Lower leg skin (tissue), 4 donors: ENCODE measurements around the gene ZNF543. TPM values are rescaled to one million over a fixed set of nuclear protein-coding genes. Genes with fewer than 3 reads are reported as not detected.

Source experiments
- DNase-seq, 2 donors: peaks; one replicate each; pipeline ENCODE4 v3.0.0-alpha.2; 2019; ENCODE audit warnings: low spot score in 2 of 2
- H3K4me3 ChIP-seq: fragments of 200-600 bp; sonication (generic); 2 replicates; pipeline ENCODE4 v1.5.1; 2017; ENCODE audit warnings: mild to moderate bottlenecking, low read depth; ENCODE audit not compliant: poor library complexity, severe bottlenecking
- POLR2A ChIP-seq, 2 donors: fragments of 450-650 bp; IDR thresholded peaks; one replicate each; pipeline ENCODE4 v1.6.1; 2016 to 2017; ENCODE audit warnings: antibody characterized with exemption in 2 of 2, mild to moderate bottlenecking in 1 of 2, moderate library complexity in 1 of 2
- WGBS, 2 donors: methylation state at CpG; one replicate each; pipeline ENCODE4 v1.1.5; 2018; 5-methylcytosine and 5-hydroxymethylcytosine counted together
- intact Hi-C: fragments of 100-400 bp; cut with DNase I; formaldehyde crosslinking; loops from one replicate; pipeline ENCODE4 v1.15.0; 2023; ENCODE audit warnings: low total_unique reads
- total RNA-seq, 4 donors: library from RNA; depleted of rRNA; stranded (reverse); fragments of >200 nt; gene quantifications; one replicate each; pipeline ENCODE4 v1.1.0, GENCODE V29; 2016
- TF ChIP-seq, protein P1 (sequence below), 3 donors: fragments of 450-650 bp; IDR thresholded peaks; one replicate each; pipeline ENCODE4 v1.5.1; 2016; ENCODE audit warnings: antibody characterized with exemption in 3 of 3, mild to moderate bottlenecking in 3 of 3, moderate library complexity in 2 of 3

ZNF543 gene
- total RNA-seq, 4 donors from 2014 or later: 11.4 to 15.7 (median 12.4) TPM

DNA sequence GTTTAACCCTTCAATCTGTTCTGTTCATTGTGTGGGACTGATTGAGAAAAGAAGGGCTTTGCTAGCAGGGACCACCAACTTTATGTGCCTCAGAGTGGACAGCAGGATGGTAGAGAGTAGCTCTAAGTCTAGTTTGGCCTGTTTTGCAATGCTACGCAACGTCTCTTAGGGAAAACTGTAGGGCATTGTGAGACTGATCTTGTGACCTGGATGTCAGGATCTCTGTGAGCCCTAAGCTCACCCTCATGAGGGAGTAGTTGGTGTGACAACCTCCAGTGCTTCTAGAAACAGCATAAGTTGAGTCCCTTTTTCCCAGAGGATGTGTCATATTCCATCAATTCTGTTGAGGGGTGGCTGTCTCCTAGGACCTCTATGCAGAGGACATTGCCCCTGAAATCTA is 9.5 kb upstream of the ZNF543 start:
- intact Hi-C loops: no loop called here
- TF ChIP-seq POLR2A (IDR thresholded peaks at IDR 0.05): no peak
- TF ChIP-seq, protein P1, sequence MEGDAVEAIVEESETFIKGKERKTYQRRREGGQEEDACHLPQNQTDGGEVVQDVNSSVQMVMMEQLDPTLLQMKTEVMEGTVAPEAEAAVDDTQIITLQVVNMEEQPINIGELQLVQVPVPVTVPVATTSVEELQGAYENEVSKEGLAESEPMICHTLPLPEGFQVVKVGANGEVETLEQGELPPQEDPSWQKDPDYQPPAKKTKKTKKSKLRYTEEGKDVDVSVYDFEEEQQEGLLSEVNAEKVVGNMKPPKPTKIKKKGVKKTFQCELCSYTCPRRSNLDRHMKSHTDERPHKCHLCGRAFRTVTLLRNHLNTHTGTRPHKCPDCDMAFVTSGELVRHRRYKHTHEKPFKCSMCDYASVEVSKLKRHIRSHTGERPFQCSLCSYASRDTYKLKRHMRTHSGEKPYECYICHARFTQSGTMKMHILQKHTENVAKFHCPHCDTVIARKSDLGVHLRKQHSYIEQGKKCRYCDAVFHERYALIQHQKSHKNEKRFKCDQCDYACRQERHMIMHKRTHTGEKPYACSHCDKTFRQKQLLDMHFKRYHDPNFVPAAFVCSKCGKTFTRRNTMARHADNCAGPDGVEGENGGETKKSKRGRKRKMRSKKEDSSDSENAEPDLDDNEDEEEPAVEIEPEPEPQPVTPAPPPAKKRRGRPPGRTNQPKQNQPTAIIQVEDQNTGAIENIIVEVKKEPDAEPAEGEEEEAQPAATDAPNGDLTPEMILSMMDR (IDR thresholded peaks at IDR 0.05): no peak
- no peak overlapping the region for H3K4me3 ChIP-seq
- WGBS, 2 donors: 74 to 75% methylated on average over 2 of the region's 2 CpGs
- DNase-seq: no peak

DNA sequence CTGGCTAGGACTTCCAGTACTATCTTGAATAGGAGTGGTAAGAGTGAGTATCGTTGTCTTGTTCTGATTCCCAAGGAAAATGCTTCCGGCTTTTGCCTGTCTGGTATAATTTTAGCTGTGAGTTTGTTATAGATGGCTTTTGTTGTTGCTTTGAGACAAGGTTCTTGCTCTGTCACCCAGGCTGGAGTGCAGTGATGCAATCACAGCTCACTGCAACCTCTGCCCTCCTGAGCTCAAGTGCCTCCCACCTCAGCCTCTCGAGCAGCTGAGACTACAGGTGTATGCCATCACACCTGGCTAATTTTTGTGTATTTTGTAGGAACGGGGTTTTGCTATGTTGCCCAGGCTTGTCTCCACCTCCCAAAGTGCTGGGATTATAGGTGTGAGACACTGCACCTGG is 6.1 kb upstream of the ZNF543 start:
- no peak for TF ChIP-seq POLR2A (IDR thresholded peaks at IDR 0.05)
- TF ChIP-seq, protein P1 (IDR thresholded peaks at IDR 0.05): no peak
- 68 to 78% methylated on average over 4 of the region's 4 CpGs for WGBS, 2 donors
- DNase-seq: no peak
- no peak overlapping the region for H3K4me3 ChIP-seq
- intact Hi-C loops: no loop called here

DNA sequence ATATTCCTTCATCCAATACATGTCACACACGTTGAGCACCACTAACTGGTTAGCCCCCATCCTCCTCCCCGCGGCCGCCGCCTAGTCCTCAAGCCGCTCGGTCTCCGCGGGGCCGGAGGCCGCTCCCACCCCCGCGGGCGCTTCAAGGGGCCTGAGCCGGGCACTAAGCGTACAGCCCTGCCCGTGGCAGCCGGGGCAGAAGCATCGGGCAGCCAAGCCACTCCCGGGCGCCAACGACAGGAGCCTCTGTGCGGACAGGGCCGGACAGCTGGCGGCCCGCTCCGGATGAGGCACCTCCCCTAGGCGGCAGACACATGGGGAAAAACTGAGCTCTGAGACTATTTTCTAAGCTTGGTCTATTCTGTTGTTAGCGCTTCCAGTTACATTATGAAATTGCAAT is 2.8 kb upstream of the ZNF543 start:
- no peak for DNase-seq
- no peak for TF ChIP-seq POLR2A (IDR thresholded peaks at IDR 0.05)
- TF ChIP-seq, protein P1 (IDR thresholded peaks at IDR 0.05): no peak
- H3K4me3 ChIP-seq: no peak overlapping the region
- intact Hi-C loops: no loop called here
- WGBS, 2 donors: 7 to 15% methylated on average over 28 to 29 of the region's 29 CpGs

GRCh38 chr19:57319869-57320179 is 448 bp upstream of the ZNF543 start:
- no peak for DNase-seq
- WGBS, 2 donors: 0% methylated on average over 1 of the region's 1 CpG
- TF ChIP-seq, protein P1 (IDR thresholded peaks at IDR 0.05): no peak
- TF ChIP-seq POLR2A (IDR thresholded peaks at IDR 0.05): no peak
- H3K4me3 ChIP-seq: peak overlapping the region; percentile 90
- intact Hi-C loops: no loop called here

- no peak for DNase-seq
- TF ChIP-seq, protein P1 (IDR thresholded peaks at IDR 0.05): no peak
- TF ChIP-seq POLR2A (IDR thresholded peaks at IDR 0.05): no peak
- 25 to 42% methylated on average over 8 of the region's 8 CpGs for WGBS, 2 donors
- intact Hi-C loops: no loop called here
- peak overlapping the region; percentile 90 for H3K4me3 ChIP-seq
Observed at GRCh38 chr19:57321116-57321515, 844 bp downstream of the ZNF543 start.

DNA sequence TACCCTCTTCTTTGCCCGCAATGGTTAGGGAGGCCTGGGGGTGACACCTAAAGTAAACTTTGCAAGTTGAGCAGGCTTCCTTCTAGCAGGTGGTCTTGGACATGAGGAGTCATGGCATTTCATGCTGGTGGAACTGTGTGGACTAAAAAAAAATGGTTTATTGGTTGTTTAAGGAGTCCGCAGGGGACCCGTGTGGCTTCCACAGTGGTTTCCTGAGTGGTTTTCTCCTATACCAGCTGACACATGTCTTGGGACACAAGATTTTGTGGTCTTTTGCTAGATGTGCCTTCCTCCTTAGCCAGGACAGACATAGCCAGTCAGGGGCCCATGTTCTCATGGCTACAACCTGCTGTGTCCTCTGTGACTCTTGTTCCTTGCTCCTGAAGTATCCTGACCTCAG is 1.5 kb downstream of the ZNF543 start:
- DNase-seq: no peak
- intact Hi-C loops: no loop called here
- no peak overlapping the region for H3K4me3 ChIP-seq
- 51 to 80% methylated on average over 3 of the region's 3 CpGs for WGBS, 2 donors
- TF ChIP-seq, protein P1 (IDR thresholded peaks at IDR 0.05): no peak
- no peak for TF ChIP-seq POLR2A (IDR thresholded peaks at IDR 0.05)
